SK-N-SH (cell line): ENCODE measurements around the gene ASMTL. TPM values are rescaled to one million over a fixed set of nuclear protein-coding genes. Genes with fewer than 3 reads are reported as not detected.
A peak's percentile ranks its signal among the peaks of the same experiment; 100 is the strongest.

Experiments
- CTCF ChIA-PET: fragments of 300-600, 350-600 bp; formaldehyde crosslinking; extraction: SDS; loops from one replicate; lab custom pipeline; 2021; lab: Yijun Ruan, JAX
- POLR2A ChIA-PET: fragments of 350-600 bp; sonication (Branson Sonifier 250); formaldehyde crosslinking; extraction: SDS; loops from one replicate; lab custom pipeline; 2020; ENCODE audit warnings: antibody characterized with exemption, inconsistent platforms; lab: Yijun Ruan, JAX
- DNase-seq: peaks from one replicate; pipeline ENCODE4 v3.0.0; 2012
- H2AFZ ChIP-seq: fragments of 200-600 bp; sonication (generic); 2 replicates; pipeline ENCODE4 v1.8.1; 2016; ENCODE audit warnings: antibody characterized with exemption, mild to moderate bottlenecking, low read depth
- H3F3A ChIP-seq: fragments of 200-600 bp; sonication (generic); replicated peaks from 2 replicates; pipeline ENCODE3; 2016; ENCODE audit warnings: antibody characterized with exemption, mild to moderate bottlenecking; ENCODE audit not compliant: insufficient read depth
- H3K27ac ChIP-seq, 2 experiments: fragments of 200-500 bp in 1 of 2; fragments of 200-600 bp in 1 of 2; sonication (Bioruptor generic) in 1 of 2; sonication (generic), shearing (Covaris generic) in 1 of 2; 2 replicates each; pipeline versions ENCODE4 v1.5.1 to v1.6.1; 2014 to 2016; ENCODE audit warnings: low read depth in 2 of 2, inconsistent platforms in 1 of 2, low read length in 1 of 2, mild to moderate bottlenecking in 1 of 2, mixed read lengths in 1 of 2
- H3K27me3 ChIP-seq: fragments of 200-600 bp; sonication (generic), shearing (Covaris generic); 2 replicates; pipeline ENCODE4 v1.6.1; 2016; ENCODE audit warnings: mixed run types; ENCODE audit not compliant: insufficient read depth
- H3K36me3 ChIP-seq, 2 experiments: fragments of 200-500 bp in 1 of 2; fragments of 200-600 bp in 1 of 2; sonication (Bioruptor generic) in 1 of 2; sonication (generic) in 1 of 2; replicated peaks in 1 of 2; 2 replicates each; pipeline versions ENCODE3 to v1.5.1; 2014 to 2016; ENCODE audit warnings: low read length in 1 of 2, mild to moderate bottlenecking in 1 of 2; ENCODE audit not compliant: insufficient read depth in 2 of 2, control insufficient read depth in 1 of 2
- H3K4me1 ChIP-seq, 2 experiments: fragments of 200-500 bp in 1 of 2; fragments of 200-600 bp in 1 of 2; sonication (Bioruptor generic) in 1 of 2; sonication (generic), shearing (Covaris generic) in 1 of 2; 2 replicates each; pipeline versions ENCODE4 v1.5.1 to v1.6.1; 2014 to 2016; ENCODE audit warnings: low read depth in 1 of 2, low read length in 1 of 2, mixed run types in 1 of 2; ENCODE audit not compliant: insufficient read depth in 2 of 2, control insufficient read depth in 1 of 2
- H3K4me2 ChIP-seq: fragments of 200-600 bp; sonication (generic), shearing (Covaris generic); 2 replicates; pipeline ENCODE4 v1.6.1; 2017; ENCODE audit warnings: mixed run types
- H3K4me3 ChIP-seq, 2 experiments: fragments of 200-500 bp in 1 of 2; fragments of 200-600 bp in 1 of 2; sonication (Bioruptor generic) in 1 of 2; sonication (generic), shearing (Covaris generic) in 1 of 2; 2 replicates each; pipeline versions ENCODE4 v1.5.1 to v1.8.1; 2014 to 2016; ENCODE audit warnings: low read depth in 2 of 2, inconsistent platforms in 1 of 2, low read length in 1 of 2, mild to moderate bottlenecking in 1 of 2, mixed read lengths in 1 of 2, moderate library complexity in 1 of 2
- H3K79me2 ChIP-seq: fragments of 200-600 bp; sonication (generic); 2 replicates; pipeline ENCODE4 v1.8.1; 2017; ENCODE audit warnings: mild to moderate bottlenecking; ENCODE audit not compliant: insufficient read depth
- H3K9ac ChIP-seq: fragments of 200-600 bp; sonication (generic); 2 replicates; pipeline ENCODE4 v1.6.1; 2017; ENCODE audit warnings: mixed run types
- H3K9me2 ChIP-seq: fragments of 200-600 bp; sonication (generic); 2 replicates; pipeline ENCODE4 v1.6.1; 2017; ENCODE audit warnings: mixed run types
- H3K9me3 ChIP-seq: fragments of 200-600 bp; sonication (generic); 2 replicates; pipeline ENCODE4 v1.6.1; 2017; ENCODE audit warnings: mixed run types, mild to moderate bottlenecking, moderate library complexity
- H4K20me1 ChIP-seq: fragments of 200-600 bp; sonication (generic); 2 replicates; pipeline ENCODE4 v1.6.1; 2017; ENCODE audit warnings: mild to moderate bottlenecking, mixed run types; ENCODE audit not compliant: insufficient read depth
- CTCF ChIP-seq: fragments of 200-600 bp; sonication (generic); IDR thresholded peaks from 2 replicates; pipeline ENCODE4 v1.6.1; 2017; ENCODE audit warnings: antibody characterized with exemption, mild to moderate bottlenecking, moderate library complexity
- GABPA ChIP-seq: IDR thresholded peaks from 2 replicates; pipeline ENCODE4 v1.4.0; 2012; ENCODE audit warnings: low read depth, mild to moderate bottlenecking
- GATA2 ChIP-seq: sonication (generic); formaldehyde crosslinking; IDR thresholded peaks from 2 replicates; pipeline ENCODE4 v1.5.0; 2020; ENCODE audit warnings: mild to moderate bottlenecking, missing genetic modification reagents
- IRF3 ChIP-seq: fragments of 150-350 bp; IDR thresholded peaks from 2 replicates; pipeline ENCODE4 v1.6.1; 2016; ENCODE audit warnings: mild to moderate bottlenecking, low read depth, low read length
- MAX ChIP-seq: IDR thresholded peaks from 2 replicates; pipeline ENCODE4 v1.4.0; 2012; ENCODE audit warnings: low read depth
- POLR2AphosphoS5 ChIP-seq: IDR thresholded peaks from 2 replicates; pipeline ENCODE4 v1.6.1; 2012; ENCODE audit warnings: low read depth, low read length
- RCOR1 ChIP-seq: fragments of 150-350 bp; IDR thresholded peaks from 2 replicates; pipeline ENCODE4 v1.6.1; 2017; ENCODE audit warnings: antibody characterized with exemption, low read length
- RFX5 ChIP-seq: IDR thresholded peaks from 2 replicates; pipeline ENCODE4 v1.6.1; 2012; ENCODE audit warnings: mild to moderate bottlenecking, improper control_type of control experiment, low read length
- SIN3A ChIP-seq: IDR thresholded peaks from 2 replicates; pipeline ENCODE4 v1.6.1; 2012; ENCODE audit warnings: low read depth, mild to moderate bottlenecking, low read length, moderate library complexity, borderline replicate concordance
- TAF1 ChIP-seq: IDR thresholded peaks from 2 replicates; pipeline ENCODE4 v1.6.1; 2012; ENCODE audit warnings: low read depth, mild to moderate bottlenecking, low read length, moderate library complexity, borderline replicate concordance
- TCF12 ChIP-seq: IDR thresholded peaks from 2 replicates; pipeline ENCODE4 v1.4.0; 2012
- YY1 ChIP-seq: IDR thresholded peaks from 2 replicates; pipeline ENCODE4 v1.4.0; 2012; ENCODE audit warnings: low read depth, mild to moderate bottlenecking
- WGBS: methylation state at CpG from one replicate; pipeline ENCODE4 v1.1.6; 2017; ENCODE audit warnings: low lambda C conversion rate; 5-methylcytosine and 5-hydroxymethylcytosine counted together
- polyA plus RNA-seq, 3 experiments: library from polyadenylated mRNA; depleted of rRNA; stranded (reverse); fragments of >200 nt; gene quantifications; 2 replicates each; pipeline ENCODE4 v1.2.3, GENCODE V29; 2012

Gene ASMTL
- polyA plus RNA-seq, 1 of the 3 experiments (the other 2 are of a cell fraction), result 37.7 TPM

GRCh38 chrX:1453395-1453783 is 680 bp upstream of the ASMTL start:
- Histone ChIP-seq H3K4me2 (peak overlapping the region; percentile 85; the same call in 1 of the 2 replicates), H2AFZ (peak overlapping the region; percentile 85; the same call in 1 of the 2 replicates), H3K4me3 (peak overlapping the region; percentile 63 to 65; a peak in 3 of 4 replicates)
- ChIA-PET CTCF (no interaction called here), POLR2A (no interaction called here)
- TF ChIP-seq MAX, result no peak
- peak; percentile 50; the same call in 1 of the 2 replicates for TF ChIP-seq TAF1
- TF ChIP-seq YY1, result peak; percentile 76
- TF ChIP-seq POLR2AphosphoS5, result peak; percentile 59
- TF ChIP-seq, all 33 proteins: peak for 3
- no peak for DNase-seq
- Histone ChIP-seq H3K4me1 (peaks cover 0 to 9% of the 10 kb centered on the region in 2 experiments; a peak in 1 of 4 replicates), H3K36me3 (no peaks in the 10 kb centered on the region), H3K79me2 (peaks cover 30% of the 10 kb centered on the region), H3K27ac (peak overlapping the region; percentile 80 to 81), H3K9ac (peak overlapping the region; percentile 69; the same call in 1 of the 2 replicates), H3K9me3 (no peaks in the 10 kb centered on the region), H3F3A (peaks cover 8% of the 10 kb centered on the region), H3K9me2 (no peaks in the 10 kb centered on the region), H4K20me1 (0 out of 2 replicates have a peak, but pooled peaks cover 3% of the 10 kb centered on the region), H3K27me3 (peaks cover 16% of the 10 kb centered on the region; the same call in 1 of the 2 replicates)
- 2% methylated on average over 21 of the region's 34 CpGs for WGBS

- H3K4me1 ChIP-seq, result peaks cover 0 to 9% of the 10 kb centered on the region in 2 experiments; a peak in 1 of 4 replicates
- peaks cover 8% of the 10 kb centered on the region for H3F3A ChIP-seq
- no peaks in the 10 kb centered on the region for H3K9me3 ChIP-seq
- peak overlapping the region; percentile 75 for H3K9ac ChIP-seq
- H4K20me1 ChIP-seq, result 0 out of 2 replicates have a peak, but pooled peaks cover 3% of the 10 kb centered on the region
- H3K36me3 ChIP-seq, result peaks cover 0 to 4% of the 10 kb centered on the region in 2 experiments
- no peak for DNase-seq
- WGBS, result 12% methylated on average over 22 of the region's 23 CpGs
- ChIA-PET CTCF (no interaction called here), POLR2A (no interaction called here)
- H3K4me3 ChIP-seq, result peak overlapping the region; percentile 75 to 83
- peaks cover 43% of the 10 kb centered on the region for H3K79me2 ChIP-seq
- peaks cover 16% of the 10 kb centered on the region; the same call in 1 of the 2 replicates for H3K27me3 ChIP-seq
- TF ChIP-seq GATA2 (CRISPR knock-in tag) (no peak), TAF1 (no peak), RFX5 (no peak), GABPA (no peak), TCF12 (no peak), IRF3 (no peak), SIN3A (no peak), CTCF (no peak), RCOR1 (no peak)
- H3K9me2 ChIP-seq, result no peaks in the 10 kb centered on the region
- peak overlapping the region; percentile 83 for H3K4me2 ChIP-seq
- no peak overlapping the region for H2AFZ ChIP-seq
- H3K27ac ChIP-seq, result peak overlapping the region; percentile 72 to 75; a peak in 2 of 4 replicates
Measured at GRCh38 chrX:1451661-1452515, 821 bp downstream of the ASMTL start.
